ENCODE results near the gene RTN4. TPM values are rescaled to one million over a fixed set of nuclear protein-coding genes. Genes with fewer than 3 reads are reported as not detected.

Gene RTN4
- total and polyA plus RNA-seq, 4 donors, result 168 to 311 (median 230) TPM

DNA sequence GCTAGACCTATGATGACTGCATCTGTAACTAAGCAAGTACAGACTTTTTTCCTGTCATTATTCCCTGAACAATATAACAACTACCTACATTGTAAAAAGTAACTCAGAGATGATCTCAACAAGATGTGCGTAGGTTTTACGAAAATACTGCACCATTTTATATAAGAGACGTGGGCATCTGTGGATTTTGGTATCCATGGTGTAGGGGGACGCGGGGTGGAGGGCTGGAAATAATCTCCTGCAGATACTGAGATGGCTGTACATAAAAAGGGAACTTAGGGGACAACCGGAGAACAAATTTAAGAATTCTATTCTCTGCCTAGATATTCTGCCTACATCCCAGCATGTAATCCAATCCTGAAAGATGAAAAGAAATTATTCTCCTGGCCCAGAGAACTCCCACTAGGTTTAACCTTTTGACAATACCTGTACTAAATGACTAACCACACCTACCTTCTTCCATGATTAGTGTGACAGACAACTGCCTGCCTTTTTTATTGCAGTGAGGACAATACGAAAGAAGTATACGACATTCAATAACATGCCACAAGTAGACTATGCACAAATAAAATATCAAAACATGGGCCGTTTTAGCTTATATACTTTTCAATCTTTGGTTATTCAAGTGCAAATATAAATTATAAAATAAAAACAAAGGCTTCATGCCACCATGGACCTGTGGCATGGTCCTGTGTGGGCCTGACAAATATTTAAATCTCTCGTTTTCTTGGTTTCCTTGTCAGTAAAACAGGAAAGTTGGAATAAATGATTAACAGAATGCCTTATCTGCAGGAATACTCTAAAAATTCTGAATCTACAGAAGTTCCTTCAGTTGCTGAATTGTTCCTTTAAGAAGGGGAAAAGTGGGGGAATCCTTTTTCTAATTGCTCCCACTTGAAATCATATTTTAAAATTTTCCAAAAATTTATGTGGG lies 46.3 kb downstream of the RTN4 start:
- Histone ChIP-seq H3K9me3 (ENCODE audit: control insufficient read depth in 4 of 4, insufficient read depth in 3 of 4, low read length in 3 of 4) (no peaks in the 10 kb centered on the region), H3K4me3 (no peak overlapping the region), H3K4me1 (ENCODE audit: control insufficient read depth in 5 of 5, insufficient read depth in 5 of 5, low read length in 5 of 5) (peaks cover 0 to 35% (median 10%) of the 10 kb centered on the region in 5 donors), H3K36me3 (ENCODE audit: control insufficient read depth in 4 of 4, insufficient read depth in 4 of 4, low read length in 4 of 4) (no peaks in the 10 kb centered on the region), H3K27me3 (ENCODE audit: control insufficient read depth in 3 of 3, insufficient read depth in 3 of 3, low read length in 2 of 3) (no peaks in the 10 kb centered on the region), H3K9ac (ENCODE audit: insufficient read depth in 1 of 2, low read length in 2 of 2) (no peak overlapping the region), H3K27ac (ENCODE audit: low read depth in 1 of 2, low read length in 1 of 2) (no peak overlapping the region)
- TF ChIP-seq, protein P1, sequence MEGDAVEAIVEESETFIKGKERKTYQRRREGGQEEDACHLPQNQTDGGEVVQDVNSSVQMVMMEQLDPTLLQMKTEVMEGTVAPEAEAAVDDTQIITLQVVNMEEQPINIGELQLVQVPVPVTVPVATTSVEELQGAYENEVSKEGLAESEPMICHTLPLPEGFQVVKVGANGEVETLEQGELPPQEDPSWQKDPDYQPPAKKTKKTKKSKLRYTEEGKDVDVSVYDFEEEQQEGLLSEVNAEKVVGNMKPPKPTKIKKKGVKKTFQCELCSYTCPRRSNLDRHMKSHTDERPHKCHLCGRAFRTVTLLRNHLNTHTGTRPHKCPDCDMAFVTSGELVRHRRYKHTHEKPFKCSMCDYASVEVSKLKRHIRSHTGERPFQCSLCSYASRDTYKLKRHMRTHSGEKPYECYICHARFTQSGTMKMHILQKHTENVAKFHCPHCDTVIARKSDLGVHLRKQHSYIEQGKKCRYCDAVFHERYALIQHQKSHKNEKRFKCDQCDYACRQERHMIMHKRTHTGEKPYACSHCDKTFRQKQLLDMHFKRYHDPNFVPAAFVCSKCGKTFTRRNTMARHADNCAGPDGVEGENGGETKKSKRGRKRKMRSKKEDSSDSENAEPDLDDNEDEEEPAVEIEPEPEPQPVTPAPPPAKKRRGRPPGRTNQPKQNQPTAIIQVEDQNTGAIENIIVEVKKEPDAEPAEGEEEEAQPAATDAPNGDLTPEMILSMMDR (IDR thresholded peaks at IDR 0.05; ENCODE audit: control extremely low read depth, extremely low read depth), result no peak
- DNase-seq (no peak), ATAC-seq (ENCODE audit: insufficient read depth, low FRiP score) (no peak)
- 91% methylated on average over 10 of the region's 10 CpGs for WGBS, 2 donors

DNA sequence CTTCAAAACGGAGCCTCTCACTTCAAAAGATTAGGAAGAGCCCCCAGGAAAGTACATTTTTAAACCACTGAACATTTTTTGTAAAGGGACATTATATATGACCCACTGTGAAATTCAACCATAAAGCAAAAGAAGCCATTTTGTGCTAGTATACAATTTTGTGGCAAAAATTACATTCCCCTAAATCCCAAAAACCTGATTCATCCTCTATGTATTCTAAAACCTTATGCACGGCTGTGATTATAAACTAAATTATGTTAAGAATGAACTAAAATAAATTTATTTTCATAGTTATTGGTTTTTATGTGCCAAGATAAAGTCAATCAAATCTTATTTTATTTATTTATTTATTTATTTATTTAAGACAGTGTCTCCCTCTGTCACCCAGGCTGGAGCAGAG lies 48.5 kb downstream of the RTN4 start:
- TF ChIP-seq, protein P1 (IDR thresholded peaks at IDR 0.05; ENCODE audit: control extremely low read depth, extremely low read depth), result no peak
- Histone ChIP-seq H3K27me3 (ENCODE audit: control insufficient read depth in 3 of 3, insufficient read depth in 3 of 3, low read length in 2 of 3) (no peaks in the 10 kb centered on the region), H3K9me3 (ENCODE audit: control insufficient read depth in 4 of 4, insufficient read depth in 3 of 4, low read length in 3 of 4) (no peaks in the 10 kb centered on the region), H3K36me3 (ENCODE audit: control insufficient read depth in 4 of 4, insufficient read depth in 4 of 4, low read length in 4 of 4) (no peaks in the 10 kb centered on the region), H3K4me3 (no peak overlapping the region), H3K9ac (ENCODE audit: insufficient read depth in 1 of 2, low read length in 2 of 2) (no peak overlapping the region), H3K4me1 (ENCODE audit: control insufficient read depth in 5 of 5, insufficient read depth in 5 of 5, low read length in 5 of 5) (peaks cover 0 to 27% (median 8%) of the 10 kb centered on the region in 5 donors), H3K27ac (ENCODE audit: low read depth in 1 of 2, low read length in 1 of 2) (no peak overlapping the region)
- WGBS, 2 donors, result 63 to 89% methylated on average over 2 of the region's 2 CpGs
- DNase-seq (no peak), ATAC-seq (ENCODE audit: insufficient read depth, low FRiP score) (no peak)

DNA sequence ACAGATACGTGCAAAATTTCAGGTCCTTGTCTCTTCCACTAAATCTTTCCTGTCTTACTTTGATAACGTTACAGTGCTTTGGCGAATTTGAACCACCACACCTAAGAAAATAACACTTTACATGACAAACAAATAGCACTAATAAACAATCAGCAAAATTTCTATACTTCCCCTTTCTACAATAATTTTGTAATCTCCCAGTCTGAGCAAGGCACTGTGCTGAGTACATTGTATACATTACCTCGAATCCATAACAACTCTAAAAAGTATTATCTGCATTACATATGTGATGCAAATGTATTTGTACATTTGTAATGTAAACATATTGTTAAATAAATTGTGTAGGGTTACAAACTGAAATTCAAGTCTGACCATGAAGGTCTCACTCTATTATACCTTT lies 49.9 kb downstream of the RTN4 start:
- ATAC-seq (ENCODE audit: insufficient read depth, low FRiP score) (no peak), DNase-seq (no peak)
- TF ChIP-seq, protein P1 (IDR thresholded peaks at IDR 0.05; ENCODE audit: control extremely low read depth, extremely low read depth), result no peak
- H3K9ac ChIP-seq (ENCODE audit: insufficient read depth in 1 of 2, low read length in 2 of 2), result no peak overlapping the region
- no peak overlapping the region for H3K4me3 ChIP-seq
- H3K27ac ChIP-seq (ENCODE audit: low read depth in 1 of 2, low read length in 1 of 2), result no peak overlapping the region
- H3K4me1 ChIP-seq (ENCODE audit: control insufficient read depth in 5 of 5, insufficient read depth in 5 of 5, low read length in 5 of 5), result peaks cover 0 to 21% (median 8%) of the 10 kb centered on the region in 5 donors
- no peaks in the 10 kb centered on the region for H3K36me3 ChIP-seq (ENCODE audit: control insufficient read depth in 4 of 4, insufficient read depth in 4 of 4, low read length in 4 of 4)
- H3K27me3 ChIP-seq (ENCODE audit: control insufficient read depth in 3 of 3, insufficient read depth in 3 of 3, low read length in 2 of 3), result no peaks in the 10 kb centered on the region
- WGBS, 2 donors, result 44 to 45% methylated on average over 4 of the region's 4 CpGs
- no peaks in the 10 kb centered on the region for H3K9me3 ChIP-seq (ENCODE audit: control insufficient read depth in 4 of 4, insufficient read depth in 3 of 4, low read length in 3 of 4)

Data from lung (tissue), 12 donors.